H9 (cell line): ENCODE measurements around the gene MAP3K20. TPM values are rescaled to one million over a fixed set of nuclear protein-coding genes. Genes with fewer than 3 reads are reported as not detected.

Experiments used
- DNase-seq: peaks from one replicate; pipeline ENCODE4 v3.0.0-alpha.2; 2017
- H2AFZ ChIP-seq: one replicate; pipeline ENCODE4 v1.6.1; 2013; ENCODE audit warnings: mild to moderate bottlenecking, low read length, control low read depth, moderate library complexity
- H2AK5ac ChIP-seq: 2 replicates; pipeline ENCODE4 v1.6.1; 2013; ENCODE audit warnings: low read length, control low read depth, mixed read lengths; ENCODE audit not compliant: insufficient read length
- H2BK120ac ChIP-seq: one replicate; pipeline ENCODE4 v1.6.1; 2013; ENCODE audit warnings: low read depth, mild to moderate bottlenecking, low read length, control low read depth, inconsistent platforms; ENCODE audit not compliant: poor library complexity, severe bottlenecking
- H2BK12ac ChIP-seq: 2 replicates; pipeline ENCODE4 v1.6.1; 2013; ENCODE audit warnings: low read length, control low read depth, mixed read lengths, low read depth; ENCODE audit not compliant: insufficient read length
- H2BK15ac ChIP-seq: 2 replicates; pipeline ENCODE4 v1.6.1; 2013; ENCODE audit warnings: low read depth, low read length, control low read depth
- H2BK20ac ChIP-seq: one replicate; pipeline ENCODE4 v1.6.1; 2013; ENCODE audit warnings: low read depth, mild to moderate bottlenecking, low read length, control low read depth, inconsistent platforms; ENCODE audit not compliant: poor library complexity, severe bottlenecking
- H2BK5ac ChIP-seq: 2 replicates; pipeline ENCODE4 v1.6.1; 2013; ENCODE audit warnings: low read length, control low read depth, mixed read lengths; ENCODE audit not compliant: insufficient read length
- H3K14ac ChIP-seq: 2 replicates; pipeline ENCODE4 v1.6.1; 2013; ENCODE audit warnings: low read length, control low read depth; ENCODE audit not compliant: insufficient read depth
- H3K18ac ChIP-seq: 2 replicates; pipeline ENCODE4 v1.6.1; 2013; ENCODE audit warnings: low read depth, mild to moderate bottlenecking, mixed read lengths, low read length, control low read depth; ENCODE audit not compliant: insufficient read length
- H3K23ac ChIP-seq: 2 replicates; pipeline ENCODE4 v1.6.1; 2013; ENCODE audit warnings: low read length, control low read depth, mixed read lengths, low read depth; ENCODE audit not compliant: insufficient read length
- H3K23me2 ChIP-seq: 2 replicates; pipeline ENCODE4 v1.6.1; 2013; ENCODE audit warnings: low read depth, mild to moderate bottlenecking, mixed read lengths, low read length, control low read depth; ENCODE audit not compliant: insufficient read length, poor library complexity, severe bottlenecking
- H3K27ac ChIP-seq: 2 replicates; pipeline ENCODE4 v1.5.1; 2013; ENCODE audit warnings: low read length, control low read depth, mixed read lengths, low read depth; ENCODE audit not compliant: insufficient read length
- H3K27me3 ChIP-seq: 2 replicates; pipeline ENCODE4 v1.6.1; 2013; ENCODE audit warnings: low read length, control low read depth, inconsistent platforms; ENCODE audit not compliant: insufficient read depth
- H3K4ac ChIP-seq: 2 replicates; pipeline ENCODE4 v1.6.1; 2013; ENCODE audit warnings: low read depth, mild to moderate bottlenecking, control low read depth, inconsistent platforms, low read length, moderate library complexity
- H3K4me1 ChIP-seq: 2 replicates; pipeline ENCODE4 v1.6.1; 2013; ENCODE audit warnings: low read length, control low read depth, inconsistent platforms; ENCODE audit not compliant: insufficient read depth
- H3K4me2 ChIP-seq: 2 replicates; pipeline ENCODE4 v1.6.1; 2013; ENCODE audit warnings: low read length, control low read depth, mixed read lengths; ENCODE audit not compliant: insufficient read length, insufficient read depth
- H3K56ac ChIP-seq: 2 replicates; pipeline ENCODE4 v1.6.1; 2013; ENCODE audit warnings: low read depth, mild to moderate bottlenecking, mixed read lengths, low read length, control low read depth; ENCODE audit not compliant: insufficient read length
- H3K79me1 ChIP-seq: 2 replicates; pipeline ENCODE4 v1.6.1; 2013; ENCODE audit warnings: low read depth, mild to moderate bottlenecking, moderate library complexity, low read length, control low read depth, inconsistent platforms; ENCODE audit not compliant: insufficient read depth, poor library complexity, severe bottlenecking
- H3K79me2 ChIP-seq: 2 replicates; pipeline ENCODE4 v1.6.1; 2013; ENCODE audit warnings: low read length, control low read depth, inconsistent platforms; ENCODE audit not compliant: insufficient read depth
- H3K9ac ChIP-seq: 2 replicates; pipeline ENCODE4 v1.6.1; 2013; ENCODE audit warnings: low read length, control low read depth, mixed read lengths; ENCODE audit not compliant: insufficient read length; ENCODE audit errors: extremely low read depth
- H3K9me3 ChIP-seq: one replicate; pipeline ENCODE4 v1.6.1; 2013; ENCODE audit warnings: low read depth, low read length, inconsistent platforms; ENCODE audit not compliant: control insufficient read depth
- H3T11ph ChIP-seq: one replicate; pipeline ENCODE4 v1.6.1; 2013; ENCODE audit warnings: mild to moderate bottlenecking, low read length, control low read depth, inconsistent platforms
- H4K20me1 ChIP-seq: one replicate; pipeline ENCODE4 v1.6.1; 2013; ENCODE audit not compliant: control insufficient read depth, insufficient read length, insufficient read depth
- H4K5ac ChIP-seq: 2 replicates; pipeline ENCODE4 v1.6.1; 2013; ENCODE audit warnings: low read depth, mild to moderate bottlenecking, mixed read lengths, low read length, control low read depth; ENCODE audit not compliant: insufficient read length
- H4K8ac ChIP-seq: replicated peaks from 2 replicates; pipeline ENCODE4 v1.6.1; 2013; ENCODE audit warnings: low read length, control low read depth, mixed read lengths, low read depth; ENCODE audit not compliant: insufficient read length
- H4K91ac ChIP-seq: 2 replicates; pipeline ENCODE4 v1.6.1; 2013; ENCODE audit warnings: low read depth, mild to moderate bottlenecking, moderate library complexity, mixed read lengths, low read length, control low read depth; ENCODE audit not compliant: insufficient read length
- H3K27ac Mint-ChIP-seq, 3 experiments: 2 replicates in 2 of 3; 3 replicates in 1 of 3; pipeline ENCODE4 v1.8.0; 2020 to 2021; ENCODE audit warnings: mixed read lengths in 3 of 3, mild to moderate bottlenecking in 1 of 3, moderate library complexity in 1 of 3
- H3K27me3 Mint-ChIP-seq: 2 replicates; pipeline ENCODE4 v1.8.0; 2021; ENCODE audit warnings: low read depth, mild to moderate bottlenecking, moderate library complexity, mixed read lengths
- H3K36me3 Mint-ChIP-seq, 3 experiments: 2 replicates in 2 of 3; 3 replicates in 1 of 3; pipeline ENCODE4 v1.8.0; 2020 to 2021; ENCODE audit warnings: low read depth in 3 of 3, mixed read lengths in 3 of 3; ENCODE audit not compliant: insufficient read depth in 1 of 3
- H3K4me1 Mint-ChIP-seq, 2 experiments: 2 replicates each; pipeline ENCODE4 v1.8.0; 2020; ENCODE audit warnings: mixed read lengths in 2 of 2
- H3K4me3 Mint-ChIP-seq, 2 experiments: 2 replicates in 1 of 2; 3 replicates in 1 of 2; pipeline ENCODE4 v1.8.0; 2020 to 2021; ENCODE audit warnings: mild to moderate bottlenecking in 2 of 2, mixed read lengths in 2 of 2, moderate library complexity in 1 of 2
- H3K9me3 Mint-ChIP-seq, 2 experiments: 2 replicates in 1 of 2; 3 replicates in 1 of 2; pipeline ENCODE4 v1.8.0; 2020; ENCODE audit warnings: mild to moderate bottlenecking in 2 of 2, mixed read lengths in 2 of 2, moderate library complexity in 1 of 2
- WGBS: extraction: QIAGEN DNeasy Blood & Tissue Kit; methylation state at CpG from one replicate; pipeline ENCODE4 v1.1.7; 2013; ENCODE audit warnings: missing lambda C conversion rate, low lambda C conversion rate, mixed read lengths; ENCODE audit not compliant: insufficient read length; ENCODE audit errors: extremely low coverage; 5-methylcytosine and 5-hydroxymethylcytosine counted together
- total RNA-seq: library from RNA; stranded (reverse); gene quantifications from 2 replicates; pipeline ENCODE4 v1.2.1, GENCODE V29; 2021
- TF ChIP-seq, protein P1 (sequence below): fragments of 200-600 bp; sonication (generic); conservative IDR thresholded peaks from 3 replicates; pipeline ENCODE4 v1.8.0; 2021; ENCODE audit warnings: antibody characterized with exemption, mild to moderate bottlenecking

MAP3K20 gene
- total RNA-seq, 1 experiment from 2014 or later: 8.7 TPM

DNA sequence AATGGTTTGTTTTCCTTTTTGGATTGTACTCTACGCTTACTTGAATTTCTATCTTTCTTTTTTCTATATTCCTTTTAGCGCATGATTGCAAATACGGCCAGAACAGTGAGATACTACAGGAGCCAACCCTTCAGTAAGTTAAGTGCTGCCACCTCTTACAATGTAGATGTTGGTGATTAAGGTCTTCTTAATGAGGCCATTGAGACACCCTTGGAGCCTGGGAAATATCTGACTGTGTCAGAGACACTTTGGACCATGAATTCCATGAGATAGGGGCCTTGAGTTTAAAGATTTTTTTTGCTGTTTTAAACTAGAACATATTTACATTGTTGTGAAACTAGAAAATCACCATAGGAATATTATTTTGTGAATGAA lies 27.1 kb upstream of the MAP3K20 start:
- Histone ChIP-seq H3K9ac (no peak overlapping the region), H2AK5ac (no peak overlapping the region), H2AFZ (no peak overlapping the region), H2BK20ac (no peak overlapping the region), H3K4ac (no peak overlapping the region), H4K20me1 (no peaks in the 10 kb centered on the region), H2BK120ac (no peak overlapping the region), H2BK15ac (no peak overlapping the region), H4K5ac (no peak overlapping the region), H3K56ac (no peak overlapping the region), H3K23ac (no peak overlapping the region), H3K27ac (no peak overlapping the region), H2BK5ac (no peak overlapping the region), H4K8ac (no peak overlapping the region), H3K9me3 (no peaks in the 10 kb centered on the region), H3K4me1 (no peaks in the 10 kb centered on the region), H3K23me2 (no peaks in the 10 kb centered on the region), H3K14ac (no peak overlapping the region), H3K18ac (no peak overlapping the region), H3K79me2 (no peaks in the 10 kb centered on the region), H2BK12ac (no peak overlapping the region), H3T11ph (no peak overlapping the region), H3K79me1 (no peaks in the 10 kb centered on the region), H3K4me2 (no peak overlapping the region), H3K27me3 (no peaks in the 10 kb centered on the region), H4K91ac (no peak overlapping the region)
- H3K27ac Mint-ChIP-seq: no peak overlapping the region
- no peaks in the 10 kb centered on the region for H3K9me3 Mint-ChIP-seq
- TF ChIP-seq, protein P1, sequence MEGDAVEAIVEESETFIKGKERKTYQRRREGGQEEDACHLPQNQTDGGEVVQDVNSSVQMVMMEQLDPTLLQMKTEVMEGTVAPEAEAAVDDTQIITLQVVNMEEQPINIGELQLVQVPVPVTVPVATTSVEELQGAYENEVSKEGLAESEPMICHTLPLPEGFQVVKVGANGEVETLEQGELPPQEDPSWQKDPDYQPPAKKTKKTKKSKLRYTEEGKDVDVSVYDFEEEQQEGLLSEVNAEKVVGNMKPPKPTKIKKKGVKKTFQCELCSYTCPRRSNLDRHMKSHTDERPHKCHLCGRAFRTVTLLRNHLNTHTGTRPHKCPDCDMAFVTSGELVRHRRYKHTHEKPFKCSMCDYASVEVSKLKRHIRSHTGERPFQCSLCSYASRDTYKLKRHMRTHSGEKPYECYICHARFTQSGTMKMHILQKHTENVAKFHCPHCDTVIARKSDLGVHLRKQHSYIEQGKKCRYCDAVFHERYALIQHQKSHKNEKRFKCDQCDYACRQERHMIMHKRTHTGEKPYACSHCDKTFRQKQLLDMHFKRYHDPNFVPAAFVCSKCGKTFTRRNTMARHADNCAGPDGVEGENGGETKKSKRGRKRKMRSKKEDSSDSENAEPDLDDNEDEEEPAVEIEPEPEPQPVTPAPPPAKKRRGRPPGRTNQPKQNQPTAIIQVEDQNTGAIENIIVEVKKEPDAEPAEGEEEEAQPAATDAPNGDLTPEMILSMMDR: no peak
- no peaks in the 10 kb centered on the region for H3K36me3 Mint-ChIP-seq
- no peak overlapping the region for H3K4me3 Mint-ChIP-seq
- DNase-seq: no peak
- H3K4me1 Mint-ChIP-seq: peaks cover 0 to 4% of the 10 kb centered on the region in 2 experiments; a peak in 1 of 4 replicates
- H3K27me3 Mint-ChIP-seq: no peaks in the 10 kb centered on the region
- WGBS: no CpG with 5 or more reads among the region's 3 CpGs
